GM18867 (cell line): ENCODE results near the gene FECH.
"Not testable (repeated sequence)": the region's sequence is repeated elsewhere in the genome, so short reads cannot be mapped to it uniquely, and the experiment has no call there.

Experiments
- ATAC-seq: cut with Tn5 transposase; IDR thresholded peaks from one replicate; pipeline ENCODE4 v1.9.1; 2021; ENCODE audit warnings: mild to moderate bottlenecking, moderate library complexity; ENCODE audit not compliant: unreplicated experiment

Gene FECH

DNA sequence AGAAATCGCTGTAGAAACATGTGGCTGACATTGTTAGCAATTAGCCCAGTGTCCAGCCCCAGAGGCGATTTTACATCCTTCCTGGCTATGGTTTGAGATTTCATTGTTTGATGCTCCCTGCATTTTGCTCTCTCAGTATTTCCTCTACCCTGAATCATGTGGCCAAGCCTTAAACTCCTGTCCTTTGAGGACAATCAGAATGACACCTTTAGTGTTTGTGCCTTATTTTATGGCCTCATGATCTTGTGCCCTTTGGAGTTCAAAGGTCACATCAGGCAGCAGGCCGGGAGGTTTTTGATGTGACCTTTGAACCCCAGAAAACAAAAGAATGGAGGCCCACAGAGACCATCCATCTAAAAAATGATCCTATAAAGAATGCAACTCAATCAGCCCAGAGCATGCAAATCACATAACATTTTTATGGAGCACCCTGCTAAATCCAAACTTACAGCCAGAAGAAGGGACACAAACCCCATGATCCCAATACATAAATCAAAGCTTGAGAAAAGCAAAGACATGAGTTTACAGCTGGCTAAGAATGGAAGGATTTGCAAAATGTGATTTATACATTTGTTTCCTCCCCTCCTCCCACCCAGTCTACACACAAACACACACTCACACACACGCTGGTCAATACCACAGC lies 52.5 kb downstream of the FECH start:
- ATAC-seq: no peak

DNA sequence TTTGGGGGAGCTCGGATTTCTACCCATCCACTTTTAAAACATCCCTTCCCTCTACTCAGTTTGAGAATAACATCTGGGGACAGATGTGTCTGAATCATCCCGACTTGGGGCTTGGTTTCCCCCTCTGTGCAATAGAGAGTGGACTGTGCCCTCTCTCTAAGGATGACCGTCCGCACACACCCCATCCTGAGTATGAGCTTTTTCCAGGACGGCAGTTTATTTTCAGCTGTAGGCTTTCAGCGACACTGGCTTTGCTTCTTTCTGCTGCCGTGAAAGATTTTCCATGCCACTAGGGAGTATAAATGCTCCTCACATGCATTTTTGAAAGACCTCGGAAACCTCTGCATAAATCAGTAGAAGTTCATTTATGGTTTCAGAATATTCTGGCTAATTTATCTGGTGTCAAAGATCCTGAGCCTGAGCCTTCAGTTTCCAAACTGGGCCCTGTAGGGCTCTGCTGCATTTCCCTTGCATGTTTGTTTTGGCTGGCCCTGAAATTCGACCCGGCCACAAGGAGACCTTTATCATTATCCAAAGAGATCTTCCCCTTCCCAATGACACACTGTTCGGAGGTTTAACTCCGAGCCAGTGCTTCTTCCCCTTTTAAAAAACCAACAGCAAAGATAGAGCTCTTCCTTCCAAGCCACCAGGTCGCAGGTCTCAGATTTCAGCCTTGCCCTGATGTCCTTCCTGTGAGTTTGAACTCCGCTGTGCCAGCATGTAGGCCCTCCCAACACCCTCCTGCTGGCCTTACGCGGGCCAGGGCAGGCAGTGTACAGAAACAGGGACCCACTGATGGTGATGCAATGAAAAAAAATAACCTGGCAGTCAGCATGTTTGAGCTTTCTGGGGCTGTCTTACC lies 53.3 kb downstream of the FECH start:
- ATAC-seq: no peak

DNA sequence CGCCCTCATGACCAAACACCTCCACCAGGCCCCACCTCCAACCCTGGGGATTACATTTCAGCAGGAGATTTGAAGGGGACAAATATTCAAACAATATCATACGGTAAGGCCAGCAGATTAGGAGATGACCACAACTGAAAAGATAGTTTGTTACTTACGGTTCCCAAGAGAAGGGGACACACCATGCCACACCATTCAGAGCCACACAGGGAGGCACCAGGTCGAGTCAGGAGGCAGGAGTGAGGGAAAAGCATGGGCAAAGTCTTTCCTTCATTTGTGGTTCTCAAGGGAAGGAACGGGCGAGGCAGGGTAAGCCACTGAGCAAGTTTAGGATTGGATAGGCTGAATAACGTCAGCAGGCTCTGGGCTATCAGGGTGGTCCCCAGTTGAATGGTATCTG lies 57.4 kb downstream of the FECH start:
- ATAC-seq: no peak

DNA sequence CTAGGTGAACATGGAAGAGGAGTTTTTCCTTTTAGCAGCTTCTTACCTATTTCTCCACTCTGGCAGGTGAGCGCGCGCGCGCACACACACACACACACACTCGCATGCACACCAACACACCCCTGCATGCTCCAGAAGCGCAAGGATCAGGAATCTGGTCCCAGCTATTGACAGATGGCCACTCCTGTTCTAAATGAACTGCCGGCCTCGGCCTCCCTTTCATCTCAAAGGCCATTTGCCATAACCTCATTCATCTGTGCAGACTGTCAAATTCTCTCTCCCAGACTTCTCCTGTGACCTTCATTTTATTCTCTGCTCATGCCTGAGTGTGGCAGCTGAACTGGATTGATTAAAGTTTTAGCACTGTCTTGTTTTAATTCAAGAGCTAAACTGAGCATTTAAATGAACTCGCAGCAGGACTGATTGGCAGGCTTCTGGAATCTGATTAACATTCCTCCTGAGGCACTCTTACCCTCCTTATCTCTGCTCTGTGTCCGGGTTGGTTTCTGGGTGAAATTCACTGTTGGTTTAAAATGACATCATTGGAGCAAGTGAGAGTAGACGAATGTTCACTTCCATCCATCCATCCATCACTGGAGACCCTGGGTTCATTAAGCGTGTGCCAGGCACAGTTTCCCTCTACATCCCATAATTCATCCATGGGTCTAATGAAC lies 58.8 kb downstream of the FECH start:
- no peak for ATAC-seq

DNA sequence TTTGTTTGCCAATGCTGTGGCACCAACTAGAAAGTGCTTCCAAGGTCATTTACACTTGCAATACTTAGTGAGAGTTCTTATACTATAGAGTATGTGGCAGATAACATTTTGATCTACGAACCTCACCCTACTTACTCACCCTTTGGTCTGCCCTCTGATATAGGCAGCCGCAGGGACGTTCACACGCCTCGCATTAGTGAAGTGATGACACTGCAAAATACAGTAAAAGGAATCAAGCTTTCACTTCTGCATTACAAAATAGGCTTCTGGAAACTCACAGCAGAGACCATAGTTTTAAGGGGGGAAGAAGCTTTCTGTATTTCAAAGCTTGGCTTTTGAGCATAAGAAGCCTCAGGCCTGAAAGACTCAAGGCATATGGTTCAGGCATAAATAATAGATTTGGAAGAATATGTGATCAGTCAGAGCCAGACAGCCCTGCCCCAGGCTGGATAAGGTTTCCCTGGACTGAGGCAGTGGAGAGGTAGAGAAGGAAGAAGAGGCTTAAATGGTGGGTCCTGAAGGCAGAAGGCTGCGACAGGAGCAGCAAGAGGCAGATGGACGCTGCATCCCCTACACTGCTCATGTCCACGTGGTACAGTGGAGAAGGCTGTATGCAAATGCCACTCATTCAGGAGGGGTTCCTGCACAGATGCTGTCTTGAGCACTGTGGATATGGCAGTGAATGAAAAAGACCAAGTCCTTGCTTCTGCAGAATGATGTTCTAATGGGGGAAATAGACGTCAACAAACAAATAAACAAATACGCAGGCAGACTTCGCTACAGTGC lies 63.1 kb downstream of the FECH start:
- peak; percentile 52 for ATAC-seq

DNA sequence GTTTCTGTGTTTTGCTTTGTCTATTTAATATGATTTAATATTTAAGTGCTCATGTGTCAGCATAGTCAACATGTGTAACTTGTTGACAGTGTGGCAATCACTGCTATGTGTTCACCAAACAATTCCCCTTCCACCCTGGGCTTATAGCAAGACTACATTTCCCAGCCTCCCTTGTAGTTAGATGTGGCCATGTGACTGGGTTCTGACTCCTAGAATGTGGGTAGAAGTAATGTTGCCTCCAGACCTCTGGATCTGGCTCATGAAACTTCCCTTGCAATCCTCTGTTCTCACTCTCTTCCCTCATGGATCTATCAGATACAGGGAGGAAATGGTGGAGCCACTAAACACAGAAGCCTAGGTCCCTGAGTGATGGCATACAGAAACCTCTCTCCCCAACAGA lies 64.2 kb downstream of the FECH start:
- ATAC-seq: not testable (repeated sequence)

DNA sequence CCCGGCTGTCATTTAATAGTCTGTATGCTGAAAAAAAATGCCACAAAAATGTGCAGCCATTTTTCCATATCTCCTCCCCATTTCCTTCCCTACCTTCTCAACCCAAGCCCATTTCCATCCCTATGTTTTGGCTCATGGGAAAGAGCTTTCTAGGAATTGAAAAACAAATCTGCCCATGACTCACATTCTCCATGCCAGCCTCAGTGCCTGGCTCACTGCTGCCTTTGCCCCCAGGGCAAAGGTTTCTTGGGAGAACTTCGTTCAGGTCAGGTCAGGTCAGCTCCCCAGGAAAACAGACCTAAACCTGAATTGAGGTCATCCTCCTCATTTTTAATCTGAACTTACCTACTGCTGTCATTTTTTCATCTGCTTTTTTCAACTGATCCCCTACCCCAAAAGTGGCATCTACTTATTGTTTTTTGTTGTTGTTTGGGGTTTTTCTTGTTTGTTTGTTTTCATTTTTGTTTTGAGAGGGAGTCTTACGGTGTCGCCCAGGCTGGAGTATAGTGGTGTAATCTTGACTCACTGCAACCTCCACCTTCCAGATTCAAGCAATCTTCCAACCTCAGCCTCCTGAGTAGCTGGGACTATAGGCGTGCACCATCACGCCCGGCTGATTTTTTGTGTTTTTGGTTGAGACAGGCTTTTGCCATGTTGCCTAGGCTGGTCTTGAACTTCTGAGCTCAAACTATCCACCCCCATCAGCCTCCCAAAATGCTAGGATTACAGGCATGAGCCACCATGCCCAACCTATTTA lies 66.7 kb downstream of the FECH start:
- ATAC-seq: no peak

DNA sequence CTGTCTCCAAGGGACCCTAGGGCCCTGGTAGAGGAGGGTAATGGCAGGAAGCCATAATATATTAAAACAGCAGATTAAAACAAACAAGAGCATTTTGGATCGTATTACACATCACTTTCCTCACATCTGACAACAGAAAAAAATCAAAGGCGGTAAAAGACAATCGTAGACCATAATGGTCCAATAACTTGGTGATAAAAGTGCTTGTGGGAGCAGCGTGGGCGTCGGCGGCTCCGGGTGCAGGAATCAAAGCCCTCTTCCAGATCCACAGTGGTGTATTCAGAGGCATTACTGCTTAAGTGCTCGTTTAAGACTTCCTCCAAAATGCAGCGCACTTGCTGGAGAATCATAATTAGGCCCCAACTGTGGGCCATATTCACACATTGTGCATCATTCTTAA lies 68.0 kb downstream of the FECH start:
- ATAC-seq: no peak

DNA sequence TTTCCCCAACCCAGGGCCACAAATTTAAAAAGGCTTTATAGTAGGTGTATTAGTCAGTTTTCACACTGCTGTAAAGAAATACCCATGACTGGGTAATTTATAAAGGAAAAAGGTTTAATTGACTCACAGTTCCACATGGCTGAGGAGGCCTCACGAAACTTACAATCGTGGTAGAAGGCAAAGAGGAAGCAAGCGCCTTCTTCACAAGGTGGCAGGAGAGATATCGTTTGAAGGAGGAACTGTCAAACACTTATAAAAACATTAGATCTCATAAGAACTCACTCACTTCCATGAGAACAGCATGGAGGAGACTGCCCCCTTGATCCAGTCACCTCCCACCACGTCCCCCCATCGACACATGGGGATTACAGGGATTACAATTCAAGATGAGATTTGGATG lies 70.4 kb downstream of the FECH start:
- no peak for ATAC-seq

DNA sequence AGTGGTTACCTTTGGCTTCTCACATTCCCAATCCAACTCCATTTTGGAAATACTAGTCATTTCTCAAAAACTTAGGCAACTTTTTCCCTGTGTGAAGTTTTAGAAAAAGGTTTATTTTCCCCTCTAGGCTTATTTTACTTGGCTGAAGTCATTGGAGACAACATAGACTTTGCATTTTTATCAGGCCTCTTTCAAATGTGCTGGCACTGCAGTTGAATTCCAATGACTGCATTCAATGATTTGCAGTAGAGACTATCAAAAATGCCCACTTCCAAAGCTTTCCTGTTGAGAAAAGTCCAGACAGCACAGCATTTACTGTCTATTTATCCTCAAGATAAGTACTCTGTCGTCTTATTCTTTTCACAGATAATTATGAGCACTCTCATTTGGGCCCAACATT lies 81.3 kb downstream of the FECH start:
- ATAC-seq: no peak

DNA sequence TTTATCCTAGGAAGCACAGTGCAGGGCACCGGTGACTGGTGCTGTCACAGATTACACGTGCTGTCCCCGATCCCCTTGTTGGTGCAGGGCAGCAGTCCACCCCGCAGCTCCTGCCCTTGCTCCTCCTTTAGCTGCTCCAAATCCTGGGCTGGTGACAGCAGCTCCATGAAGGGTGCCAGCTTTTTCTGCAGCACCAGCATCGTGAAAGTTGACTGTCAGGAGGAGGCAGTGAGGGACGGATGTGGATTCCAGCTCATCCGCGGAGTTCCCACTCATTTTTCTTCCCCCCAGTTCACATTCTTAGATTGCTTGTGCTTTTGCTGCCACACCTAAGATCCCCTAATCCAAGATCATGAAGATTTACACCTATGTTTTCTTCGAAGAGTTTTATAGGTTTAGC lies 83.9 kb downstream of the FECH start:
- ATAC-seq: no peak

DNA sequence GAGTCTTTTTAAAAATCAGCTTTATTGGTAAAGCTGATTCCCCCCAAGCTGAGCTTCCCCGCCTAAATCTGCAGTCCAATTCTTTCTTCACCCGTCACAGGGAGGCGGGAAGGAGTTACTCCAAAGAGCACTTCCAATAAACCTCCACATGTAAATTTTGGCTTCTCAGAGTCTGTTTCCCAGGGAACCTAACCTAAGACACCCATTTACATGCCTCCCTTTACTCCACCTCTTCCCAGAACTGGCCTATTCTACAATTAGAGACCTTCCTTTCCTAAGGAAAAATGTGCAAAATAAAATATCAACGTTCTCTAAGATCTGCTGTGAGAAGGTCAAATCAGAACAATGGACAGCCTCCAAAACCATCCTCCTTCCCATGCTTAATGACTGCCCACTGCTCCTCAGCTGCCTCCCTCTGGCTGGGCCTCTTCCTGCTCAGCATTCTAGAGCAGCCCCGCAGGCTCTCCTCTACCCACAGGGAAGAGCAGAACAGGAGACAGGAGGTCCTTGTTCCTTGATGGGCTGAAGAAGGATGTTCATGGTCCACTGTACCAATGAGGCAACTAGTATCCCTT lies 87.7 kb downstream of the FECH start:
- no peak for ATAC-seq
